Glomerular endothelial cell (primary cell): ENCODE measurements around the gene NTRK3. TPM values are rescaled to one million over a fixed set of nuclear protein-coding genes. Genes with fewer than 3 reads are reported as not detected.

Source experiments
- DNase-seq: peaks from one replicate; pipeline ENCODE4 v3.0.0-alpha.2; 2011; ENCODE audit warnings: low read depth, low spot score; ENCODE audit errors: extremely low read depth
- total RNA-seq: library from RNA; depleted of rRNA; stranded (reverse); fragments of >200 nt; gene quantifications from 2 replicates; pipeline ENCODE4 v1.2.3, GENCODE V29; 2015

NTRK3 gene
- total RNA-seq, 1 donor from 2014 or later, result 0.41 TPM

DNA sequence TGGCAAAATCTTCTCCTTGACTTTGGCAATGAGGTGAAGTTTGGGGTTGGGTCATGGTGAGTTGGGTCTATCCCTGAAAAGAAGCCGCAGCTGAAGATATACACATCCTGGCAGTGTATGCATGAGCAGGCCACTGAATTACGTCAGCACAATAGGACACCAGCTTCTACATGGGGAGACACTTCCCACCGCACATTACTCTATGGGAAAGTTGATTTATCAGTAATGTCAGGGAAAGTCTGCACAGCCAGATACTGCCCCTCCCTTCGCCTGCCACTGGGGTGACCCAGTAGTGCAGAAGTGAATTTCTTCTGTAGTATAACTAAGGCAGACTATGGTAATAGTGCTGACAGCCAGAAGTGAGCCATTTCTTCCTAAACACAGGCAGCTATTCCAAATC, 245.0 kb downstream of the NTRK3 start:
- no peak for DNase-seq

DNA sequence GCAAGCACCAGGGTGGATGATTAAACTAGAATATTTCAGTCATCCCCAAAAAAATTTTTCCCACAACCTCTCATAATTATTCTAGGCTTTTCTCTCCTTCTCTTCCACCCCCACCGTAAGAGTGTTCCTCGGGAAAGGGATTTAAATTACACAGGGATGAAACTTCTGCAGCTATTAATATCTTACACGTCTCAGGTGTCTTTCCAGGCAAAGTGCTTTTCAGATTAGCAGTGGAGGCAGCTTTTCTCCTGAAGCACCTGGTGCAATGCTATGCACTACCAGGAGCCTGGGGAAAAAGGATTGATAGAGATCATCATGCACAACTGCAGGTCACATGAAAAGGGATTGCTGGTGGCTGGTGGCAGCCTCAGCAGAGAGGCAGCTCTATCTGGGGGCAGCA, 250.4 kb downstream of the NTRK3 start:
- no peak for DNase-seq

- no peak for DNase-seq
These were observed 252.1 kb downstream of the NTRK3 start for GRCh38 chr15:88004399-88004798.

GRCh38 chr15:88003541-88004327, 252.8 kb downstream of the NTRK3 start:
- no peak for DNase-seq

DNA sequence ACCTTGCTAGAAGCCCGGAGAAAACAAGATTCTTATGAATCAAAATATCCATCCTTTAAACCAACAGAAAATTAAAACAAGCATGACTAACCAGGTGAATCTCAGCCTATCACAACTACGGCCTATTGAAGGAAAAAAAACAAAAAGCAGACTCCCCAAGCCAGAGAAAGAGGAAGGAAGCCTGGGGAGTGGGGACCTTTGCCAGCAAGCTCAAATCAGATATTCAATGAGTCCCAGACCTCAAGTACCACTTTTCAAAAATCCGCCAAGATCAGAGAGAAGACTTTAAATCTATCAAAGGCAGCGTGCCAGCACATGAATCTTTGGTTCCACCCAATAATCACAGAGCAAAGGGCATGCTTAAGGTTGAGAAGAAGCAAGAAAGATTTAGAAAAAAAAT, 253.8 kb downstream of the NTRK3 start:
- DNase-seq, result no peak

DNA sequence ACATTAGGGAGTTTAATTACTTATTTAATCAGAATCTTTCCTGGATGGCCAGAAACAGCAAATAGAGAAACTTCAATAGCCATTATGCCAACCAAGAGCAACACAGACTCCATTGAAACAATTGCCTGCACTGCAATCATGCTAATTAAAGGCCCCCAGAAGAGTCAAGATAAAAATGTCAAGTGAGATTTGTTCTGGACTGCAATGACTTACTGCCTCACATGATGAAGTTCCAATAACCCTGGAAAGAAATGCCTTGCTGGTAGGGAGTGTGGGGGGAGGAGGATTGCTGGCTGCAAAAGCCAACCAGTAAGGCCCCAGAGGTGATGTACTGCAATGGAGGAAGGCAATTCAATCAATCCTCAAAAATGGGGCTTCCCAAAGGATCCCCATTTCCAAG, 257.9 kb downstream of the NTRK3 start:
- no peak for DNase-seq

- no peak for DNase-seq
These were observed 269.8 kb downstream of the NTRK3 start for GRCh38 chr15:87986776-87987175.

GRCh38 chr15:87985451-87985850, 271.1 kb downstream of the NTRK3 start:
- no peak for DNase-seq

- no peak for DNase-seq
These were observed 274.6 kb downstream of the NTRK3 start for GRCh38 chr15:87981969-87982368.

- DNase-seq, result no peak
These were observed 278.6 kb downstream of the NTRK3 start for GRCh38 chr15:87977907-87978306.

DNA sequence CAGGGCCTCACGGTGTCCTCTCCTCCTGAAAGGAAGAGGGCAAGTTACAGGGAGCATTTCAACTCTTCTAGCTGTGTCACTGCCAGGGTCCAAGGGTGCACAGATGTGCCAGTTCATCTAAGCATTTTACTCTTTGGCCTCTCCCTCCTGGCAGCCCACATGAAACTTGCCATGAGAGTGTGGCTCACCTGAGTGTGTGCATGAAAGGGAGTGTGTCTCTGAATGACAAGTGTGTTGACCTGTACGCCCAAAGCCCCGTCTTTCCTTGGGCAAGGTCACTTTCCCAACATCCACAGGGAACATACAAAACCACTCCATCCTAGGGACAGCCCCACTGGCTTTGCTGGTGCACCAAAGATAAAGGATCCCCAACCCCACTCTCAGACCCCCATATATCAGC, 280.0 kb downstream of the NTRK3 start:
- DNase-seq, result no peak

GRCh38 chr15:87973501-87974215, 282.9 kb downstream of the NTRK3 start:
- DNase-seq, result no peak

DNA sequence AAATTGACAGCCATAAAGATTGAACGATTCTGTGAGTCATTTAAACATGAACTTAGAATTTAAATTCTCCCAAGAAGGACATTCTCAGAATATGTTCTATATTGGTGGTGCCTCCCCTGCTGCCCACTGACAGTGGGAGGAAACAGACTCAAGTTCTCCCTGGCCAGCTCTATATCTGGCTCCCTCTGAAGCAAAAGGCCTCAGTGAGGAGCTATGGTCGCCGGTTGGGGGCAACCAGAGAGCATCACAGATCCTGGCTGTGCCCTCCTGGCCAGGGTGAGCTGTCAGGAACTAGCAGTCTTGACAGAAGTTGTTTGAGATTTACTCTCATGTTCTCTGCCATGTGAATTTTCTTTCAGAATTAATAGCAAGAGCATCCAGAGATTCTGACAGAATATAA, 285.5 kb downstream of the NTRK3 start:
- no peak for DNase-seq

DNA sequence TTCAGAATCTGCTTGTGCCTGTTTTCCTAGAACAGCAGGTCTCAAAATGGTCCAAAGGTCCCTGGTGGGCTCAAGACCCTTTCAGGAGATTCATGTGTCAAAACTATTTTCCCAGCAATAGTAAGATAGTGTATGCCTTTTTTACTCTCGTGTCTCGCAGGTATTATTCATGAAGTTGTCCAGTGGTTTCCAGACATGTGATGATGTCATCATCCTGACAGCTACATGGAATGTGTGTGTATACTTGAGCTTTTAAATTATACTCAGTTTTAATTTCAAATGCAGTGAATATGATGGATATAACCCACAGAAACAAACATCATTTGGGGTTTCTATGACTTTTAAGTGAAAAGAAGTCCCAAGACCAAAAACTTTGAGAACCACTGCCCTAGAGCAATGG, 288.6 kb downstream of the NTRK3 start:
- no peak for DNase-seq

DNA sequence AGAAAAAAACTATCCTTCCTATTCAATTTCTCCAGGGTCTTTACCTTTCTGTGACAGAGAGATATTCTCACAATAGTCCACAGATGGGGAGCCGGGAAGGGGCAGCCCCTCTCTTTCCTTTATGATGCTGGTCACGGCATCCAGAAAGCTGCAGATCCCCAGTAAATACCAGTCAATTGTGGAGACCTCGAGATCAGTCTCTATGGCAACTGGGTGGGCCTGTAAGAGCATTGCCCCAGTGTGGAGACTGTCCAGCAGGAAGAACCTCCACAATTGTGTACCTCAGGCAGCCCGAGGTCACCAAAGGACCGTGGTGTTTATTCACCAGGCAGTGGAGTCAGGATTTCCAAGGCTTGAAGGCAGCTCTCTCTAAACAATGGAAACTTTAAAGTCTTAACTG, 291.2 kb downstream of the NTRK3 start:
- DNase-seq, result no peak

GRCh38 chr15:87962428-87962827, 294.1 kb downstream of the NTRK3 start:
- no peak for DNase-seq

- DNase-seq, result no peak
These were observed 294.6 kb downstream of the NTRK3 start for GRCh38 chr15:87961851-87962420.

GRCh38 chr15:87959662-87960061, 296.9 kb downstream of the NTRK3 start:
- no peak for DNase-seq

- DNase-seq, result no peak
These were observed 297.5 kb downstream of the NTRK3 start for GRCh38 chr15:87959080-87959479.

GRCh38 chr15:87955284-87955909, 301.1 kb downstream of the NTRK3 start:
- DNase-seq, result no peak

- DNase-seq, result no peak
These were observed 301.7 kb downstream of the NTRK3 start for GRCh38 chr15:87954793-87955192.
